CD8-positive, alpha-beta memory T cell (primary cell): ENCODE results near the gene ITPR3. TPM values are rescaled to one million over a fixed set of nuclear protein-coding genes. Genes with fewer than 3 reads are reported as not detected.
A peak's percentile ranks its signal among the peaks of the same experiment; 100 is the strongest.

ENCODE experiments used
- CTCF ChIA-PET: fragments of 350-600 bp; sonication (Branson Sonifier 250); formaldehyde crosslinking; loops from one replicate; lab custom pipeline; 2021; ENCODE audit warnings: antibody characterized with exemption; lab: Charles Lee
- POLR2A ChIA-PET: fragments of 350-600 bp; sonication (Branson Sonifier 250); formaldehyde crosslinking; loops from one replicate; lab custom pipeline; 2021; ENCODE audit warnings: antibody characterized with exemption; lab: Charles Lee
- DNase-seq, 5 donors: peaks; one replicate each; pipeline versions ENCODE4 v3.0.0 to v3.0.0-alpha.2; 2020 to 2022; ENCODE audit warnings: mixed read lengths in 1 of 5
- H3K27ac ChIP-seq: one replicate; pipeline ENCODE4 v1.7.0; 2013; ENCODE audit warnings: low read depth, mild to moderate bottlenecking, low read length, moderate library complexity
- H3K27me3 ChIP-seq: 2 replicates; pipeline ENCODE4 v1.7.0; 2013; ENCODE audit warnings: low read length, mild to moderate bottlenecking; ENCODE audit not compliant: insufficient read depth, poor library complexity, severe bottlenecking
- H3K36me3 ChIP-seq: 2 replicates; pipeline ENCODE4 v1.7.0; 2013; ENCODE audit warnings: mild to moderate bottlenecking, low read length, moderate library complexity; ENCODE audit not compliant: insufficient read depth
- H3K4me1 ChIP-seq: 2 replicates; pipeline ENCODE4 v1.7.0; 2013; ENCODE audit warnings: mild to moderate bottlenecking, low read length, moderate library complexity; ENCODE audit not compliant: insufficient read depth
- H3K4me3 ChIP-seq: 2 replicates; pipeline ENCODE4 v1.7.0; 2013; ENCODE audit warnings: mild to moderate bottlenecking, low read length
- H3K9me3 ChIP-seq: 2 replicates; pipeline ENCODE4 v1.7.0; 2013; ENCODE audit warnings: mild to moderate bottlenecking, low read length
- H3K27ac Mint-ChIP-seq, 8 donors: one replicate each; pipeline ENCODE4 v1.8.0; 2020 to 2021; ENCODE audit warnings: mixed read lengths in 8 of 8, mild to moderate bottlenecking in 6 of 8, inconsistent platforms in 3 of 8, moderate library complexity in 3 of 8
- H3K27me3 Mint-ChIP-seq, 2 donors: one replicate each; pipeline ENCODE4 v1.8.0; 2020 to 2021; ENCODE audit warnings: mixed read lengths in 2 of 2, mild to moderate bottlenecking in 1 of 2, moderate library complexity in 1 of 2
- H3K36me3 Mint-ChIP-seq, 3 donors: one replicate each; pipeline ENCODE4 v1.8.0; 2020 to 2021; ENCODE audit warnings: mixed read lengths in 3 of 3, inconsistent platforms in 1 of 3, mild to moderate bottlenecking in 1 of 3
- H3K4me1 Mint-ChIP-seq, 3 donors: one replicate each; pipeline ENCODE4 v1.8.0; 2020 to 2021; ENCODE audit warnings: mixed read lengths in 3 of 3, inconsistent platforms in 1 of 3, mild to moderate bottlenecking in 1 of 3
- H3K4me3 Mint-ChIP-seq, 7 donors: one replicate each; pipeline ENCODE4 v1.8.0; 2020 to 2021; ENCODE audit warnings: mixed read lengths in 7 of 7, mild to moderate bottlenecking in 6 of 7, moderate library complexity in 4 of 7, inconsistent platforms in 2 of 7
- H3K9me3 Mint-ChIP-seq, 5 donors: one replicate each; pipeline ENCODE4 v1.8.0; 2020 to 2022; ENCODE audit warnings: mixed read lengths in 5 of 5, mild to moderate bottlenecking in 3 of 5, moderate library complexity in 2 of 5, inconsistent platforms in 1 of 5
- polyA plus RNA-seq: library from polyadenylated mRNA; unstranded; fragments of 300-500 nt; fragmentation: Illumina TruSeq; gene quantifications from one replicate; pipeline ENCODE4 v1.2.3, GENCODE V29; 2021
- total RNA-seq, 2 experiments: library from RNA; stranded (reverse); gene quantifications; one replicate each; pipeline ENCODE4 v1.2.3, GENCODE V29; 2021

ITPR3 gene
- total and polyA plus RNA-seq, 3 experiments from 2014 or later = 7.9 to 43.3 (median 42.0) TPM

- H3K4me1 Mint-ChIP-seq = peaks cover 4 to 5% (median 5%) of the 10 kb centered on the region in 3 donors
- no peaks in the 10 kb centered on the region for H3K4me1 ChIP-seq
- no peaks in the 10 kb centered on the region for H3K9me3 Mint-ChIP-seq
- peaks cover 12 to 21% of the 10 kb centered on the region in 2 donors for H3K27me3 Mint-ChIP-seq
- no peaks in the 10 kb centered on the region for H3K9me3 ChIP-seq
- DNase-seq = no peak
- no peaks in the 10 kb centered on the region for H3K36me3 Mint-ChIP-seq
- peaks cover 4% of the 10 kb centered on the region for H3K27me3 ChIP-seq
- ChIA-PET CTCF (interaction anchor here (0.7 to 3.4 kb wide), 17 partner anchors 17 to 411 kb away, joined by 3 to 21 read pairs (median 4); partner anchors contain the start of gene LEMD2), POLR2A (interaction anchor here (1.5 kb wide), 1 partner anchor 33 kb away, joined by 4 read pairs; the partner anchor contains the start of gene UQCC2)
- H3K27ac ChIP-seq = no peak overlapping the region
- H3K4me3 ChIP-seq = no peak overlapping the region
- no peaks in the 10 kb centered on the region for H3K36me3 ChIP-seq
- no peak overlapping the region for H3K27ac Mint-ChIP-seq
- no peak overlapping the region for H3K4me3 Mint-ChIP-seq
These were observed 123.9 kb downstream of the ITPR3 start for GRCh38 chr6:33744895-33745546.

GRCh38 chr6:33745548-33745947, 124.4 kb downstream of the ITPR3 start:
- CTCF ChIA-PET = interaction anchor here (0.5 to 3.4 kb wide), 8 partner anchors 14 to 410 kb away, joined by 3 to 21 read pairs (median 4); no protein-coding TSS in a partner anchor
- no peak for DNase-seq
- Histone ChIP-seq H3K36me3 (no peaks in the 10 kb centered on the region), H3K4me1 (no peaks in the 10 kb centered on the region), H3K27me3 (peaks cover 4% of the 10 kb centered on the region), H3K9me3 (no peaks in the 10 kb centered on the region), H3K4me3 (no peak overlapping the region), H3K27ac (no peak overlapping the region)
- H3K36me3 Mint-ChIP-seq = no peaks in the 10 kb centered on the region
- H3K27ac Mint-ChIP-seq = peak overlapping the region in 1 of 8 donors; percentile 5
- POLR2A ChIA-PET = no interaction called here
- peak overlapping the region in 1 of 7 donors; percentile 6 for H3K4me3 Mint-ChIP-seq
- no peaks in the 10 kb centered on the region for H3K9me3 Mint-ChIP-seq
- peaks cover 4 to 5% (median 5%) of the 10 kb centered on the region in 3 donors for H3K4me1 Mint-ChIP-seq
- H3K27me3 Mint-ChIP-seq = peaks cover 12 to 21% of the 10 kb centered on the region in 2 donors

Other genes with a start within 250 kb of the ITPR3 start
- 10 to 100 TPM; 51.6 to 52.7 TPM for gene KIFC1, start 229.5 kb upstream of the ITPR3 start, total RNA-seq
- 0.39 TPM for gene KIFC1, start 229.5 kb upstream of the ITPR3 start, polyA plus RNA-seq
- 10 to 100 TPM; 38.5 to 43.3 TPM for gene PHF1, start 210.3 kb upstream of the ITPR3 start, total RNA-seq
- 76.5 TPM for gene PHF1, start 210.3 kb upstream of the ITPR3 start, polyA plus RNA-seq
- gene CUTA, start 203.2 kb upstream of the ITPR3 start, total RNA-seq = 100 to 1,000 TPM; 149 to 164 TPM
- gene CUTA, start 203.2 kb upstream of the ITPR3 start, polyA plus RNA-seq = 451 TPM
- 10 to 100 TPM; 22.6 to 24.9 TPM for gene SYNGAP1, start 201.3 kb upstream of the ITPR3 start, total RNA-seq
- 1.0 TPM for gene SYNGAP1, start 201.3 kb upstream of the ITPR3 start, polyA plus RNA-seq
- 10 to 100 TPM; 16.4 to 16.5 TPM for gene ZBTB9, start 166.7 kb upstream of the ITPR3 start, total RNA-seq
- 9.1 TPM for gene ZBTB9, start 166.7 kb upstream of the ITPR3 start, polyA plus RNA-seq
- 10 to 100 TPM; 48.5 to 50.1 TPM for gene BAK1, start 41.0 kb upstream of the ITPR3 start, total RNA-seq
- gene BAK1, start 41.0 kb upstream of the ITPR3 start, polyA plus RNA-seq = 43.4 TPM
- gene UQCC2, start 90.4 kb downstream of the ITPR3 start, total RNA-seq = 100 to 1,000 TPM; 150 to 157 TPM
- 46.7 TPM for gene UQCC2, start 90.4 kb downstream of the ITPR3 start, polyA plus RNA-seq
- gene IP6K3, start 125.6 kb downstream of the ITPR3 start, total RNA-seq = not detected
- gene IP6K3, start 125.6 kb downstream of the ITPR3 start, polyA plus RNA-seq = not detected
- 10 to 100 TPM; 51.8 to 55.5 TPM for gene LEMD2, start 167.8 kb downstream of the ITPR3 start, total RNA-seq
- gene LEMD2, start 167.8 kb downstream of the ITPR3 start, polyA plus RNA-seq = 45.4 TPM
- not detected for gene MLN, start 182.7 kb downstream of the ITPR3 start, total RNA-seq
- not detected for gene MLN, start 182.7 kb downstream of the ITPR3 start, polyA plus RNA-seq